Smooth muscle cell (in vitro differentiated cells): ENCODE results near the gene YWHAB. TPM values are rescaled to one million over a fixed set of nuclear protein-coding genes. Genes with fewer than 3 reads are reported as not detected.

Source experiments
- DNase-seq: peaks from one replicate; lab custom pipeline; 2025; ENCODE audit not compliant: unreplicated experiment; lab: John Stamatoyannopoulos, UW
- H2AFZ ChIP-seq: fragments of 200-600 bp; sonication (generic); 2 replicates; pipeline ENCODE4 v1.6.0; 2016; ENCODE audit warnings: antibody characterized with exemption, low read depth, mild to moderate bottlenecking
- H3F3A ChIP-seq: fragments of 200-600 bp; sonication (generic); 2 replicates; pipeline ENCODE4 v1.6.0; 2017; ENCODE audit warnings: antibody characterized with exemption, low read depth
- H3K27ac ChIP-seq: fragments of 200-600 bp; sonication (generic); 2 replicates; pipeline ENCODE4 v1.5.1; 2016; ENCODE audit warnings: low read depth, mild to moderate bottlenecking
- H3K27me3 ChIP-seq: fragments of 200-600 bp; sonication (generic); 2 replicates; pipeline ENCODE4 v1.6.1; 2016; ENCODE audit warnings: low read depth, mild to moderate bottlenecking
- H3K36me3 ChIP-seq: fragments of 200-600 bp; sonication (generic); 2 replicates; pipeline ENCODE4 v1.5.1; 2016; ENCODE audit warnings: low read depth
- H3K4me1 ChIP-seq: fragments of 200-600 bp; sonication (generic); 2 replicates; pipeline ENCODE4 v1.5.1; 2016; ENCODE audit warnings: low read depth
- H3K4me2 ChIP-seq: fragments of 200-600 bp; sonication (generic); 2 replicates; pipeline ENCODE4 v1.6.0; 2016; ENCODE audit warnings: mild to moderate bottlenecking
- H3K4me3 ChIP-seq: fragments of 200-600 bp; sonication (generic); 2 replicates; pipeline ENCODE4 v1.5.1; 2016; ENCODE audit warnings: mild to moderate bottlenecking
- H3K79me2 ChIP-seq: fragments of 200-600 bp; sonication (generic); 2 replicates; pipeline ENCODE4 v1.6.0; 2016; ENCODE audit warnings: low read depth, mild to moderate bottlenecking
- H3K9ac ChIP-seq: fragments of 200-600 bp; sonication (generic); 2 replicates; pipeline ENCODE4 v1.6.0; 2016; ENCODE audit warnings: low read depth
- H3K9me3 ChIP-seq: fragments of 200-600 bp; sonication (generic); replicated peaks from 2 replicates; pipeline ENCODE4 v1.5.1; 2016; ENCODE audit warnings: low read depth
- H4K20me1 ChIP-seq: fragments of 200-600 bp; sonication (generic); 2 replicates; pipeline ENCODE4 v1.6.0; 2016; ENCODE audit warnings: low read depth
- CTCF ChIP-seq: fragments of 200-600 bp; sonication (generic); IDR thresholded peaks from 2 replicates; pipeline ENCODE4 v1.5.1; 2017; ENCODE audit warnings: borderline replicate concordance, mild to moderate bottlenecking, antibody characterized with exemption; ENCODE audit not compliant: insufficient read depth, poor library complexity, severe bottlenecking
- WGBS: methylation state at CpG from one replicate; pipeline ENCODE4 v1.1.7; 2016; ENCODE audit warnings: low lambda C conversion rate; 5-methylcytosine and 5-hydroxymethylcytosine counted together
- polyA plus RNA-seq: library from polyadenylated mRNA; unstranded; fragments of >200 nt; fragmentation: Nextera tagmentation; extraction: Ambion mirVana; gene quantifications from 2 replicates; pipeline ENCODE4 v1.2.1, GENCODE V29; 2016
- total RNA-seq: library from RNA; depleted of rRNA; stranded (reverse); fragments of >200 nt; gene quantifications from 2 replicates; pipeline ENCODE4 v1.2.3, GENCODE V29; 2014

The YWHAB gene
- total and polyA plus RNA-seq, 2 experiments from 2014 or later, result 99.8 to 226 TPM

GRCh38 chr20:44909872-44910689 is 24.6 kb downstream of the YWHAB start, which contains the start of gene PABPC1L:
PABPC1L (plus strand) TSS chr20:44910060; CDS start chr20:44910144, 84 bp downstream.
- peak within 1 kb of the TSS; percentile 14 for H3K9ac ChIP-seq
- H3K79me2 ChIP-seq, result peaks cover 1% of the 10 kb centered on the region
- H3K4me1 ChIP-seq, result peaks cover 9% of the 10 kb centered on the region
- H3K27me3 ChIP-seq, result no peaks in the 10 kb centered on the region
- H3K9me3 ChIP-seq, result no peaks in the 10 kb centered on the region
- peaks cover 26% of the 10 kb centered on the region for H3F3A ChIP-seq
- no peak for TF ChIP-seq CTCF
- H4K20me1 ChIP-seq, result peaks cover 1% of the 10 kb centered on the region
- H3K27ac ChIP-seq, result no peak within 1 kb of the TSS
- H3K4me2 ChIP-seq, result peak within 1 kb of the TSS; percentile 90
- DNase-seq, result peak; percentile 32
- no peak within 1 kb of the TSS for H2AFZ ChIP-seq
- H3K4me3 ChIP-seq, result peak within 1 kb of the TSS; percentile 65
- H3K36me3 ChIP-seq, result peaks cover 25% of the 10 kb centered on the region
- WGBS, result under 1% methylated on average over 41 of the region's 61 CpGs

- Histone ChIP-seq H3K9me3 (no peaks in the 10 kb centered on the region), H3K4me1 (peaks cover 9% of the 10 kb centered on the region), H3K9ac (peak overlapping the region; percentile 14), H3K79me2 (no peaks in the 10 kb centered on the region), H2AFZ (no peak overlapping the region), H3F3A (peaks cover 22% of the 10 kb centered on the region), H3K36me3 (peaks cover 21% of the 10 kb centered on the region), H4K20me1 (no peaks in the 10 kb centered on the region), H3K4me3 (peak overlapping the region; percentile 65), H3K4me2 (peak overlapping the region; percentile 90), H3K27me3 (no peaks in the 10 kb centered on the region), H3K27ac (no peak overlapping the region)
- DNase-seq, result no peak
- 43% methylated on average over 17 of the region's 17 CpGs for WGBS
- no peak for TF ChIP-seq CTCF
Measured at GRCh38 chr20:44910690-44911262, 25.3 kb downstream of the YWHAB start.

DNA sequence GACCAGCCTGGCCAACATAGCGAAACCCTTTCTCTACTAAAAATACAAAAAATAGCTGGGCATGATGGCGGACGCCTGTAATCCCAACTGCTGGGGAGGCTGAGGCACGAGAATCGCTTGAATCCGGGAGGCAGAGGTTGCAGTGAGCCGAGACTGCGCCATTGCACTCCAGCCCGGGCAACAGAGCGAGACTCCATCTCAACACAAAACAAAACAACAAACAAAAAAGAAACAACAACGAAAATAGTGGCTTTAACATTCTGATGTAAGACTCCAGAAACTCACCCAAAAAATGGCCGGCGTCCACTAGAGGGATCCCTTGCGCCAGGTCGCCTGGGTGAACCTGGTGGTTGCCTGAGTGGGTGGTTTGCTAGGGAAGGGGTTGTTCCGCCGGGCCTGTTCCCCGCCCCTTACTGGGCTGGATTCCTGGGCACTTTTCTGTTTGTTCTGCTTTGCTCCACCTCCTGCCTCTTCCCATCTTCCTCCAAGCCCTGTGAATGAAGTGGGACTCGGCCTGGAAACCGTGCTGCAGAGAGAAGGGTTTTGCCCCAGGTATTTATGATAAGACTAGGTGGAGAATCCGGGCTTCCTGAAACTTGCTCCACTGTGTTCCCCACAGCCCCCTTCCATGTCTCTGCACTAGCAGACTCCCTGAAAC is 25.9 kb downstream of the YWHAB start:
- peaks cover 21% of the 10 kb centered on the region for H3F3A ChIP-seq
- H3K27ac ChIP-seq, result no peak overlapping the region
- peak overlapping the region; percentile 90 for H3K4me2 ChIP-seq
- TF ChIP-seq CTCF, result peak; percentile 29
- no peak overlapping the region for H3K9ac ChIP-seq
- peaks cover 15% of the 10 kb centered on the region for H3K36me3 ChIP-seq
- H3K9me3 ChIP-seq, result no peaks in the 10 kb centered on the region
- H3K27me3 ChIP-seq, result no peaks in the 10 kb centered on the region
- no peak overlapping the region for H2AFZ ChIP-seq
- H4K20me1 ChIP-seq, result no peaks in the 10 kb centered on the region
- H3K4me1 ChIP-seq, result peaks cover 9% of the 10 kb centered on the region
- peak overlapping the region; percentile 25 for H3K4me3 ChIP-seq
- 44% methylated on average over 21 of the region's 21 CpGs for WGBS
- DNase-seq, result no peak
- no peaks in the 10 kb centered on the region for H3K79me2 ChIP-seq
